Epithelial cell of esophagus (primary cell): Measurements from ENCODE around the gene ACO1.

ENCODE experiments used
- DNase-seq: peaks from one replicate; pipeline ENCODE4 v3.0.0; 2010; ENCODE audit warnings: low read depth
- H3K4me3 ChIP-seq: 2 replicates; pipeline ENCODE4 v1.5.1; 2011; ENCODE audit warnings: mild to moderate bottlenecking, low read length, control low read depth
- CTCF ChIP-seq: IDR thresholded peaks from 2 replicates; pipeline ENCODE4 v1.5.1; 2011; ENCODE audit warnings: low read depth, mild to moderate bottlenecking, low read length, control low read depth, inconsistent platforms; ENCODE audit not compliant: insufficient read depth; ENCODE audit errors: missing control alignments

The ACO1 gene

GRCh38 chr9:32389365-32389764 is 4.9 kb downstream of the ACO1 start:
- no peak for TF ChIP-seq CTCF
- H3K4me3 ChIP-seq, result no peak overlapping the region
- no peak for DNase-seq

GRCh38 chr9:32393911-32394310 is 9.5 kb downstream of the ACO1 start:
- no peak for TF ChIP-seq CTCF
- no peak overlapping the region for H3K4me3 ChIP-seq
- DNase-seq, result no peak

GRCh38 chr9:32394381-32395049 is 10.1 kb downstream of the ACO1 start:
- H3K4me3 ChIP-seq, result no peak overlapping the region
- DNase-seq, result peak; percentile 45
- TF ChIP-seq CTCF, result no peak

- peak; percentile 82 for DNase-seq
- no peak overlapping the region for H3K4me3 ChIP-seq
- TF ChIP-seq CTCF, result no peak
Measured at GRCh38 chr9:32395510-32396216, 11.2 kb downstream of the ACO1 start.

GRCh38 chr9:32398207-32398606 is 13.8 kb downstream of the ACO1 start:
- no peak overlapping the region for H3K4me3 ChIP-seq
- no peak for TF ChIP-seq CTCF
- peak; percentile 9 for DNase-seq

- DNase-seq, result no peak
- H3K4me3 ChIP-seq, result no peak overlapping the region
- no peak for TF ChIP-seq CTCF
Measured at GRCh38 chr9:32399110-32399815, 14.8 kb downstream of the ACO1 start.
